GM23338 (cell line): Measurements from ENCODE around the gene RPA1. TPM values are rescaled to one million over a fixed set of nuclear protein-coding genes. Genes with fewer than 3 reads are reported as not detected.

Source experiments
- ATAC-seq: fragments of 200-7000 bp; cut with Tn5 transposase; 3 replicates; pipeline ENCODE4 v1.9.1; 2020
- DNase-seq: peaks from one replicate; pipeline ENCODE4 v3.0.0-alpha.2; 2015; ENCODE audit warnings: low spot score
- H2AFZ ChIP-seq: fragments of 200-600 bp; sonication (generic); 2 replicates; pipeline ENCODE4 v1.8.0; 2016; ENCODE audit warnings: antibody characterized with exemption, mild to moderate bottlenecking, moderate library complexity
- H3F3A ChIP-seq: fragments of 200-600 bp; sonication (generic); replicated peaks from 2 replicates; pipeline ENCODE4 v1.8.0; 2017; ENCODE audit warnings: antibody characterized with exemption, mixed run types, low read depth
- H3K27ac ChIP-seq: fragments of 200-600 bp; sonication (generic); 2 replicates; pipeline ENCODE4 v1.6.1; 2016; ENCODE audit warnings: low read depth
- H3K27me3 ChIP-seq: fragments of 200-600 bp; sonication (generic); 2 replicates; pipeline ENCODE4 v1.8.0; 2016; ENCODE audit warnings: mild to moderate bottlenecking, mixed run types, moderate library complexity; ENCODE audit not compliant: insufficient read depth
- H3K36me3 ChIP-seq: fragments of 200-600 bp; sonication (generic); 2 replicates; pipeline ENCODE4 v1.8.0; 2016; ENCODE audit warnings: mild to moderate bottlenecking; ENCODE audit not compliant: insufficient read depth
- H3K4me1 ChIP-seq: fragments of 200-600 bp; sonication (generic); 2 replicates; pipeline ENCODE4 v1.8.0; 2016; ENCODE audit warnings: mild to moderate bottlenecking, moderate library complexity; ENCODE audit not compliant: insufficient read depth
- H3K4me2 ChIP-seq: fragments of 200-600 bp; sonication (generic); 2 replicates; pipeline ENCODE4 v1.7.1; 2017; ENCODE audit warnings: mixed run types
- H3K4me3 ChIP-seq: fragments of 200-600 bp; sonication (generic); 2 replicates; pipeline ENCODE4 v1.6.1; 2016; ENCODE audit warnings: mixed run types
- H3K79me2 ChIP-seq: fragments of 200-600 bp; sonication (generic); replicated peaks from 2 replicates; pipeline ENCODE4 v1.8.0; 2017; ENCODE audit warnings: mild to moderate bottlenecking; ENCODE audit not compliant: insufficient read depth
- H3K9me2 ChIP-seq: fragments of 200-600 bp; sonication (generic); 2 replicates; pipeline ENCODE4 v1.8.0; 2017; ENCODE audit not compliant: insufficient read depth
- H4K20me1 ChIP-seq: fragments of 200-600 bp; sonication (generic); replicated peaks from 2 replicates; pipeline ENCODE4 v1.8.0; 2017; ENCODE audit warnings: mild to moderate bottlenecking; ENCODE audit not compliant: insufficient read depth
- H3K27ac Mint-ChIP-seq: 2 replicates; pipeline ENCODE4 v1.8.0; 2020; ENCODE audit warnings: inconsistent platforms, mild to moderate bottlenecking, moderate library complexity, mixed read lengths
- H3K27me3 Mint-ChIP-seq: 3 replicates; pipeline ENCODE4 v1.8.0; 2022; ENCODE audit warnings: low read depth, mild to moderate bottlenecking, moderate library complexity, mixed read lengths, inconsistent platforms; ENCODE audit not compliant: insufficient read depth, poor library complexity
- H3K36me3 Mint-ChIP-seq: 3 replicates; pipeline ENCODE4 v1.8.0; 2021; ENCODE audit warnings: low read depth, mild to moderate bottlenecking, inconsistent platforms, moderate library complexity, mixed read lengths
- H3K4me1 Mint-ChIP-seq: 3 replicates; pipeline ENCODE4 v1.8.0; 2020; ENCODE audit warnings: mild to moderate bottlenecking, inconsistent platforms, mixed read lengths
- H3K4me3 Mint-ChIP-seq: 3 replicates; pipeline ENCODE4 v1.8.0; 2021; ENCODE audit warnings: moderate library complexity, mild to moderate bottlenecking, inconsistent platforms, mixed read lengths
- H3K9me3 Mint-ChIP-seq: 3 replicates; pipeline ENCODE4 v1.8.0; 2020; ENCODE audit warnings: moderate library complexity, mild to moderate bottlenecking, inconsistent platforms, mixed read lengths
- CREB1 ChIP-seq: fragments of 250-450 bp; sonication (Bioruptor Pico); IDR thresholded peaks from 2 replicates; pipeline ENCODE4 v1.5.0; 2020; ENCODE audit warnings: low read depth, mild to moderate bottlenecking, moderate library complexity
- EZH2 ChIP-seq: fragments of 200-600 bp; sonication (generic); IDR thresholded peaks from one replicate; pipeline ENCODE4 v1.8.0; 2017; ENCODE audit warnings: antibody characterized with exemption, mild to moderate bottlenecking, low read depth; ENCODE audit not compliant: unreplicated experiment
- EZH2phosphoT487 ChIP-seq: fragments of 200-600 bp; sonication (generic); IDR thresholded peaks from one replicate; pipeline ENCODE4 v1.8.1; 2018; ENCODE audit warnings: antibody characterized with exemption; ENCODE audit not compliant: unreplicated experiment
- JUNB ChIP-seq: IDR thresholded peaks from one replicate; pipeline ENCODE4 v1.6.1; 2016; ENCODE audit warnings: antibody characterized with exemption; ENCODE audit not compliant: unreplicated experiment
- NANOG ChIP-seq: IDR thresholded peaks from 2 replicates; pipeline ENCODE4 v1.6.1; 2016; ENCODE audit warnings: antibody characterized with exemption, borderline replicate concordance
- POLR2AphosphoS5 ChIP-seq: IDR thresholded peaks from 2 replicates; pipeline ENCODE4 v1.6.1; 2016; ENCODE audit warnings: antibody characterized with exemption, low read depth
- REST ChIP-seq: IDR thresholded peaks from one replicate; pipeline ENCODE4 v1.6.1; 2018; ENCODE audit warnings: antibody characterized with exemption; ENCODE audit not compliant: unreplicated experiment
- STAT1 ChIP-seq: IDR thresholded peaks from one replicate; pipeline ENCODE4 v1.6.1; 2016; ENCODE audit warnings: antibody characterized with exemption; ENCODE audit not compliant: unreplicated experiment
- ZNF114 ChIP-seq: fragments of 250-450 bp; sonication (Bioruptor Pico); IDR thresholded peaks from 2 replicates; pipeline ENCODE4 v1.5.0; 2020; ENCODE audit warnings: mild to moderate bottlenecking, moderate library complexity
- ZNF331 ChIP-seq: fragments of 250-450 bp; sonication (Bioruptor Pico); IDR thresholded peaks from 2 replicates; pipeline ENCODE4 v1.5.0; 2020; ENCODE audit warnings: low read depth, mild to moderate bottlenecking, moderate library complexity
- ZNF462 ChIP-seq: fragments of 250-450 bp; sonication (Bioruptor Pico); IDR thresholded peaks from 2 replicates; pipeline ENCODE4 v1.5.0; 2020; ENCODE audit warnings: mild to moderate bottlenecking, moderate library complexity
- polyA plus RNA-seq: library from polyadenylated mRNA; unstranded; fragments of >200 nt; fragmentation: Nextera tagmentation; extraction: Ambion mirVana; gene quantifications from 2 replicates; pipeline ENCODE4 v1.2.1, GENCODE V29; 2016
- total RNA-seq: library from RNA; depleted of rRNA; stranded (reverse); fragments of >200 nt; shearing (Covaris generic); gene quantifications from 2 replicates; pipeline ENCODE4 v1.2.3, GENCODE V29; 2014

RPA1 gene
- total and polyA plus RNA-seq, 2 experiments from 2014 or later = 33.7 to 52.1 TPM

GRCh38 chr17:1785930-1786329, 43.9 kb upstream of the RPA1 start:
- no peak overlapping the region for H3K4me2 ChIP-seq
- no peak overlapping the region for H3K4me3 ChIP-seq
- H3K27ac Mint-ChIP-seq = peak overlapping the region; percentile 78; the same call in 1 of the 2 replicates
- peaks cover 57% of the 10 kb centered on the region for H3K36me3 Mint-ChIP-seq
- peaks cover 10% of the 10 kb centered on the region for H3K27me3 Mint-ChIP-seq
- peaks cover 13% of the 10 kb centered on the region for H3K36me3 ChIP-seq
- no peaks in the 10 kb centered on the region for H3K27me3 ChIP-seq
- H3K9me3 Mint-ChIP-seq = no peaks in the 10 kb centered on the region; the same call in 2 of the 3 replicates
- H3K9me2 ChIP-seq = no peaks in the 10 kb centered on the region
- H3K4me3 Mint-ChIP-seq = no peak overlapping the region
- peaks cover 6% of the 10 kb centered on the region for H4K20me1 ChIP-seq
- no peak overlapping the region for H2AFZ ChIP-seq
- no peaks in the 10 kb centered on the region for H3K4me1 Mint-ChIP-seq
- 0 out of 2 replicates have a peak, but pooled peaks cover 3% of the 10 kb centered on the region for H3F3A ChIP-seq
- ATAC-seq (no peak), DNase-seq (no peak)
- H3K27ac ChIP-seq = no peak overlapping the region
- no peaks in the 10 kb centered on the region for H3K4me1 ChIP-seq
- TF ChIP-seq EZH2 (no peak), POLR2AphosphoS5 (no peak), CREB1 (CRISPR knock-in tag) (no peak), STAT1 (no peak), ZNF114 (CRISPR knock-in tag) (no peak)
- no peaks in the 10 kb centered on the region for H3K79me2 ChIP-seq

- H3F3A ChIP-seq = 0 out of 2 replicates have a peak, but pooled peaks cover 3% of the 10 kb centered on the region
- H2AFZ ChIP-seq = no peak overlapping the region
- H3K9me2 ChIP-seq = no peaks in the 10 kb centered on the region
- H3K27ac ChIP-seq = no peak overlapping the region
- no peak for DNase-seq
- ATAC-seq = no peak
- H3K36me3 ChIP-seq = peaks cover 7% of the 10 kb centered on the region
- H3K9me3 Mint-ChIP-seq = no peaks in the 10 kb centered on the region; the same call in 2 of the 3 replicates
- no peak overlapping the region for H3K4me3 Mint-ChIP-seq
- peaks cover 12% of the 10 kb centered on the region for H3K27me3 Mint-ChIP-seq
- no peak overlapping the region for H3K4me2 ChIP-seq
- H4K20me1 ChIP-seq = peaks cover 6% of the 10 kb centered on the region
- H3K79me2 ChIP-seq = 0 out of 2 replicates have a peak, but pooled peaks cover 2% of the 10 kb centered on the region
- no peaks in the 10 kb centered on the region for H3K4me1 Mint-ChIP-seq
- H3K36me3 Mint-ChIP-seq = peaks cover 52% of the 10 kb centered on the region
- no peaks in the 10 kb centered on the region for H3K27me3 ChIP-seq
- no peak overlapping the region for H3K27ac Mint-ChIP-seq
- H3K4me1 ChIP-seq = no peaks in the 10 kb centered on the region
- H3K4me3 ChIP-seq = no peak overlapping the region
- no peak for TF ChIP-seq ZNF462 (CRISPR knock-in tag)
- TF ChIP-seq EZH2 = no peak
- TF ChIP-seq JUNB = no peak
- TF ChIP-seq NANOG = no peak
- TF ChIP-seq ZNF331 (CRISPR knock-in tag) = no peak
- TF ChIP-seq REST = no peak
- TF ChIP-seq EZH2phosphoT487 = no peak
- TF ChIP-seq CREB1 (CRISPR knock-in tag) = no peak
- TF ChIP-seq POLR2AphosphoS5 = no peak
- no peak for TF ChIP-seq STAT1
These were observed 43.1 kb upstream of the RPA1 start for GRCh38 chr17:1786708-1787107.
